Muscle layer of colon (tissue), 2 donors: ENCODE measurements around the gene GRIP2.

Experiments used
- H3K27ac ChIP-seq: one replicate; pipeline ENCODE4 v1.7.0; 2013; ENCODE audit warnings: low read depth, mild to moderate bottlenecking, low read length, moderate library complexity
- H3K27me3 ChIP-seq, 2 donors: one replicate each; pipeline ENCODE4 v1.7.0; 2013; ENCODE audit warnings: low read length in 2 of 2, mild to moderate bottlenecking in 2 of 2; ENCODE audit not compliant: insufficient read depth in 2 of 2, control insufficient read depth in 1 of 2
- H3K36me3 ChIP-seq: one replicate; pipeline ENCODE4 v1.7.0; 2013; ENCODE audit warnings: mild to moderate bottlenecking, low read length; ENCODE audit not compliant: insufficient read depth
- H3K4me1 ChIP-seq: one replicate; pipeline ENCODE4 v1.7.0; 2013; ENCODE audit warnings: mild to moderate bottlenecking, low read length; ENCODE audit not compliant: insufficient read depth
- H3K4me3 ChIP-seq, 2 donors: one replicate each; pipeline ENCODE4 v1.7.0; 2013; ENCODE audit warnings: low read length in 2 of 2, low read depth in 1 of 2, mild to moderate bottlenecking in 1 of 2, moderate library complexity in 1 of 2
- H3K9ac ChIP-seq: one replicate; pipeline ENCODE4 v1.7.0; 2013; ENCODE audit warnings: low read length
- H3K9me3 ChIP-seq: one replicate; pipeline ENCODE4 v1.7.0; 2013; ENCODE audit warnings: mild to moderate bottlenecking, low read length
- donor health status: abdominal sarcoma.
- donor health status: Adenocarcinoma of cecum.

Gene GRIP2

DNA sequence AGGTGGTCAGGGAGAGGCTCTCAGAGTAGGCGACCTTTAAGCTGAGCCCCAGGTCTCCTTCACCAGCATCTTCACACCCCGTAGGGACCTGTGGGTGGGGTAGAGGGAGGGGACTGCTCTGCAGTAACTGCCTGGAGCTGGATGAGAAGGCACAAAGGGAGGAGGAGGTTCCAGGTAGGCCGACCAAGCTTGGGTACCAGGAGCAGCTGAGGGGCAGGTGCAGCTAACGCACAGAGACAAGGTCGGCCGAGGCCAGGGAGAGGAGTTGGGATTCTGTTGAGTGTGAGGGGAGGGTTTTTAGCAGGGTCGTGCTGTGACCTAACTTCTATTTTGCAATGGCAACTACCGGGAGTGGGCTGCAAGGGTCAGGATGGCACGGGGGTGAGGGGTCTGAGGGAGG, 5.9 kb upstream of the GRIP2 start:
- Histone ChIP-seq H3K4me1 (peaks cover 4% of the 10 kb centered on the region), H3K27ac (no peak overlapping the region), H3K9me3 (no peaks in the 10 kb centered on the region), H3K27me3 (no peaks in the 10 kb centered on the region), H3K9ac (no peak overlapping the region), H3K4me3 (no peak overlapping the region), H3K36me3 (no peaks in the 10 kb centered on the region)

- Histone ChIP-seq H3K9me3 (no peaks in the 10 kb centered on the region), H3K4me1 (peaks cover 4% of the 10 kb centered on the region), H3K4me3 (no peak overlapping the region), H3K27me3 (peaks cover 0 to 1% of the 10 kb centered on the region in 2 donors), H3K27ac (no peak overlapping the region), H3K9ac (no peak overlapping the region), H3K36me3 (no peaks in the 10 kb centered on the region)
Observed at GRCh38 chr3:14545251-14545635, 5.1 kb upstream of the GRIP2 start.

GRCh38 chr3:14544282-14545250, 4.4 kb upstream of the GRIP2 start:
- Histone ChIP-seq H3K9ac (no peak overlapping the region), H3K27ac (no peak overlapping the region), H3K4me3 (no peak overlapping the region), H3K36me3 (no peaks in the 10 kb centered on the region), H3K9me3 (no peaks in the 10 kb centered on the region), H3K27me3 (peaks cover 0 to 5% of the 10 kb centered on the region in 2 donors), H3K4me1 (peaks cover 4% of the 10 kb centered on the region)

DNA sequence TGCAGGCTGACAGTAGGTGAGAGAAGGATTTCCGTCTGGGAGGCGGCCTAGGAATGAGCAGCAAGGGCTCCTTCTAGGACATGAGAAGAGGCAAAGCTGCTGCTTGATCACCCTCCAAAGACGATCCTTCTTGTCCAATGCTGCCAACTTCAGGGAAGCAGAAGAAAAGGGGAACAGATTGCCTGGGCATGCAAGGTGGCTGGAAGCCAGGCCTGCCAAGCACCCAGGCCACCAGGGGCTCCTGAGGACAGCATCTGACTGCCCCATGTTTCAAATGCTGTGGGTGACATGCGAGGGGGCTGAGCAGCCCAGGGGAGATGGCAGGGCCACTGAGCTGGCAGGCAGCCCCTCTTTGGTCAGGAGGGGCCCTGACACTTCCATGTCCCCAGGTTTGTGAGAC, 3.3 kb upstream of the GRIP2 start:
- peaks cover 4% of the 10 kb centered on the region for H3K4me1 ChIP-seq
- no peak overlapping the region for H3K4me3 ChIP-seq
- H3K9ac ChIP-seq: no peak overlapping the region

DNA sequence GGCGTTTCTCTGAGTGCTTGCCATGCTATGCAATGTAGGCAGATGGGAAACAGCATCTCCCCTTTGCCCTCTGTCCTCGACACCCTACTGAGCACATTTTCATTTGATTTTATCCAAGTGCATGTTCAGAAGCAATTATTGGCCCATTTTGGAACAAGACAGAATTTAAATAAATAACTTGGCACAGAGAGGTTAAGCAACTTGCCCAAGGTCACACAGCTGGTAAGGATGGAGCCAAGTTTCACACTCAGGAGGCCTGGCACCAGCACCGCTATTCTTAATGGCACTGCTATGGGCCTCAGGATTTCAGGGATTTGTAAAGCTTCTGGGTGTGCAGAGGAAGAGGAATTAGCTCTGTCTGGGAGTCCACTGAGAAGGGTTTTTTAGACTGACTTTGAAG, 2.5 kb upstream of the GRIP2 start:
- H3K27ac ChIP-seq: no peak overlapping the region
- no peak overlapping the region for H3K9ac ChIP-seq
- no peak overlapping the region for H3K4me3 ChIP-seq
- H3K4me1 ChIP-seq: peaks cover 4% of the 10 kb centered on the region
- no peaks in the 10 kb centered on the region for H3K9me3 ChIP-seq
- H3K27me3 ChIP-seq: peaks cover 0 to 5% of the 10 kb centered on the region in 2 donors
- no peaks in the 10 kb centered on the region for H3K36me3 ChIP-seq

More for the DNA sequence above, 3.3 kb upstream of the GRIP2 start:
- H3K27ac ChIP-seq: no peak overlapping the region
- H3K27me3 ChIP-seq: peaks cover 0 to 5% of the 10 kb centered on the region in 2 donors
- H3K36me3 ChIP-seq: no peaks in the 10 kb centered on the region
- no peaks in the 10 kb centered on the region for H3K9me3 ChIP-seq

DNA sequence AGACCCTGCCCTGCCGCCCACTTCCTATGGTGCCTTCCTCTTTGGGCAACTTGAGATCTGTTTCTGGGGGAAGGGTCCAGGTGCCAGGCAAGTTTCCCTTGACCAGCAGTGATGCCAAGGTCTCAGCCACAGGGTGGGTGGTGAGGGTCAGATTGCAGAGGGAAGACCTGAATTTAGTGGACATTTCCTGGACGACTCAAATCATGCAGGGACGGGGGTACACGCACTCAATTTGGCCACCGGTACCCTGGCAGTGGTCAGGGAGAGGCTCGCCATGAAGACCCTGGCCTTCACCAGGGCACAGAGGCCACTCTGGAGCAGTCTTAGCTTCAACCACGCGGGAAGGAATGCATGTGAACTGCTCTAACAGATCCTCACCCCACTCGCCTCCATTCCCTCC, 1.5 kb upstream of the GRIP2 start:
- Histone ChIP-seq H3K9ac (no peak overlapping the region), H3K27ac (no peak overlapping the region), H3K4me3 (no peak overlapping the region), H3K36me3 (no peaks in the 10 kb centered on the region), H3K4me1 (peaks cover 4% of the 10 kb centered on the region), H3K27me3 (peaks cover 0 to 5% of the 10 kb centered on the region in 2 donors), H3K9me3 (no peaks in the 10 kb centered on the region)

GRCh38 chr3:14540821-14541385, 761 bp upstream of the GRIP2 start:
- Histone ChIP-seq H3K4me1 (peaks cover 4% of the 10 kb centered on the region), H3K4me3 (no peak overlapping the region), H3K27ac (no peak overlapping the region), H3K9ac (no peak overlapping the region), H3K36me3 (no peaks in the 10 kb centered on the region), H3K9me3 (no peaks in the 10 kb centered on the region), H3K27me3 (peaks cover 0 to 5% of the 10 kb centered on the region in 2 donors)

GRCh38 chr3:14539384-14539741, 779 bp downstream of the GRIP2 start:
- H3K27me3 ChIP-seq: peaks cover 0 to 5% of the 10 kb centered on the region in 2 donors
- H3K4me3 ChIP-seq: no peak overlapping the region
- no peak overlapping the region for H3K27ac ChIP-seq
- H3K36me3 ChIP-seq: no peaks in the 10 kb centered on the region
- H3K9ac ChIP-seq: no peak overlapping the region
- H3K4me1 ChIP-seq: peaks cover 4% of the 10 kb centered on the region
- H3K9me3 ChIP-seq: no peaks in the 10 kb centered on the region

DNA sequence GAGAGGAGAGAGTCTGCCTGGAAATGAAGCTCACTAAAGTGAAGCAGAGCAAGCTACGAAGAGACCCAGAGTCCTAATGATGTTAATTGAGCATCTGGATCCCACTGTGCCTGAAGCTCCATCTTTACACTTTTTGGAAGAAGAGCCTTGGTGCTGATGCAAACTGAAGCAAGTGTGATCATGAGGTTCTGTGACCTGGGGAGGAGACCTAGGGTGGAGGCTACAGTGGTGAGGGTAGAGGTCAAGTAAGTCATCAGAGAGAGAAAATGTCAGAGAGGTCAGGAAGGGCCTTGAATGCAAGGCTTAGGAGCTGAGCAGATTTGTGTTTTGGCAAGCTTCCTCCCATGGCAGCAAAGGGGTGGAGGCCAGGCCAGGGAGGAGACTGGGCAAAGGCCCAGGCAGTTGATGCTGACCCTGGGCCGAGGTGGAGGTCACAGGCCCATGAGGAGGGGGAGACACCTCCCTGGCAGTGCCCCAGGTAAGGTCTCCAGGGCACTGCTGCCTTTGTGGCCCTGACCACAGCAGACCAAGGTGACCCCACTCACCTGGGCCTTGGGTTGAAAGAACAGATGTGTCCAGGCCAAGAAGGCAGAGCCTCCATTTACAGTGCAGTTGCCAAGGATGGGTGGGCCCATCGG, 1.6 kb downstream of the GRIP2 start:
- H3K27me3 ChIP-seq: peaks cover 0 to 5% of the 10 kb centered on the region in 2 donors
- H3K27ac ChIP-seq: no peak overlapping the region
- no peaks in the 10 kb centered on the region for H3K36me3 ChIP-seq
- no peaks in the 10 kb centered on the region for H3K9me3 ChIP-seq
- no peak overlapping the region for H3K9ac ChIP-seq
- no peak overlapping the region for H3K4me3 ChIP-seq
- H3K4me1 ChIP-seq: peaks cover 4% of the 10 kb centered on the region

DNA sequence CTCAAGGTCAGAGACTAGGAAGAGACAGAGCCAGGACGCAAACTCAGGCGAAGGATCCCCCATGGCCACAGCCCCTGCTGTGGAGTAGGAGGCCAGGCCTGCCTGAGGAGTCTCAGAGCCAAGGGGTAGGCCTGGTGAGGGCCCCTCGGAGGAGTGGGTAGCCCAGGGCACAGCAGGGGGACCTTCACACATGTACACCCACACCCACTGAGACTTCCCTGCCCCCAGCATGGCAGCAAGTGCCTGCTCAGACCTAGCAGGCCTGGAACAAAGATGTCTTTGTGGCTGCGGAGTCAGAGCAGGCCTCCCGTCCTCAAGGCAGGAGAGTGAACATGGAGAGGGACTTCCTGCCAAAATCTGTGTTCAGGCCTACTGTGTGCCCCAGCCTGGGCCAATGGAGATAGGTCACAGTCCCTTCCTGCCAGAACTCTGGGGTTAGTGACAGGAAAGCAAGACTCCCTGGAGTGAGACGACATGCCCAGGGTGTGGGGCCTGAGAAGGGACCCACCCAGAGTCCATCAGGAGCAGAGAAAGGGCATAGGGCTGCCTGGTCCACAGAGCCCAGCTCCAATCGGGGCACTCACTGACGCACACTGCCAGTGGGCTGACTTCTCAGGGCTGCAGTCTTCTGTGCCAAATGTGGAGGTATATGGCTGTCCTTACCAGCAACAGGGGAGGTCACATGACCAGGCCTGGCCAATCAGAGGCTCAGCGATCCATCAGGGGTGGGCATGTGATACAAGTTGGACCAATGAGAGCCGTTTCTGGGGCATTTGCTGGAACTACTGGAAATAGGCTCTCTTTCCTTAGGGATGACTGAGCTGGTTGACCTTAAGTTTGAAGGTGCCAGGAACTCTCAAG, 2.3 kb downstream of the GRIP2 start:
- Histone ChIP-seq H3K27ac (no peak overlapping the region), H3K9ac (no peak overlapping the region), H3K36me3 (no peaks in the 10 kb centered on the region), H3K27me3 (peaks cover 0 to 5% of the 10 kb centered on the region in 2 donors), H3K4me1 (peaks cover 2% of the 10 kb centered on the region), H3K9me3 (no peaks in the 10 kb centered on the region), H3K4me3 (no peak overlapping the region)
